HCT116 (cell line): Measurements from ENCODE around the gene TARS2.

Experiments used
- CEBPB ChIP-seq: IDR thresholded peaks from 2 replicates; pipeline ENCODE4 v1.6.1; 2012; ENCODE audit warnings: low read depth
- EZH2 ChIP-seq: fragments of 200-600 bp; sonication (generic); IDR thresholded peaks from 2 replicates; pipeline ENCODE4 v1.6.1; 2017; ENCODE audit warnings: antibody characterized with exemption, mixed run types
- POLR2A ChIP-seq: IDR thresholded peaks from 2 replicates; pipeline ENCODE4 v1.7.0; 2011; ENCODE audit warnings: borderline replicate concordance; ENCODE audit not compliant: insufficient read depth, insufficient read length; ENCODE audit errors: extremely low read depth
- POLR2AphosphoS5 ChIP-seq: IDR thresholded peaks from 2 replicates; pipeline ENCODE4 v1.6.1; 2011; ENCODE audit warnings: mild to moderate bottlenecking, low read depth, low read length, moderate library complexity
- SP1 ChIP-seq: IDR thresholded peaks from 2 replicates; pipeline ENCODE4 v1.6.1; 2012; ENCODE audit warnings: low read depth
- ZNF274 ChIP-seq: fragments of 200-500 bp; sonication (Bioruptor generic); IDR thresholded peaks from 2 replicates; pipeline ENCODE4 v1.6.1; 2014; ENCODE audit warnings: mild to moderate bottlenecking, low read depth, low read length, inconsistent platforms
- TF ChIP-seq, protein P1 (sequence below), 3 experiments: fragments of 200-600 bp in 1 of 3; sonication (generic) in 1 of 3; IDR thresholded peaks in 2 of 3; conservative IDR thresholded peaks in 1 of 3; 2 replicates each; pipeline ENCODE4 v1.5.1; 2012 to 2017; ENCODE audit warnings: low read depth in 2 of 3, low read length in 2 of 3, antibody characterized with exemption in 1 of 3, borderline replicate concordance in 1 of 3, control low read depth in 1 of 3, mild to moderate bottlenecking in 1 of 3, mixed read lengths in 1 of 3, mixed run types in 1 of 3, moderate library complexity in 1 of 3; ENCODE audit not compliant: insufficient read depth in 1 of 3
- TF ChIP-seq, protein P2 (sequence below): IDR thresholded peaks from 2 replicates; pipeline ENCODE4 v1.6.1; 2012
- TF ChIP-seq, protein P3 (sequence below): IDR thresholded peaks from 2 replicates; pipeline ENCODE4 v1.6.1; 2011; ENCODE audit warnings: mild to moderate bottlenecking, low read length, moderate library complexity; ENCODE audit not compliant: insufficient replicate concordance; ENCODE audit errors: extremely low read depth
- TF ChIP-seq, protein P4 (sequence below): IDR thresholded peaks from 2 replicates; pipeline ENCODE4 v1.6.1; 2012; ENCODE audit warnings: low read depth

DNA sequence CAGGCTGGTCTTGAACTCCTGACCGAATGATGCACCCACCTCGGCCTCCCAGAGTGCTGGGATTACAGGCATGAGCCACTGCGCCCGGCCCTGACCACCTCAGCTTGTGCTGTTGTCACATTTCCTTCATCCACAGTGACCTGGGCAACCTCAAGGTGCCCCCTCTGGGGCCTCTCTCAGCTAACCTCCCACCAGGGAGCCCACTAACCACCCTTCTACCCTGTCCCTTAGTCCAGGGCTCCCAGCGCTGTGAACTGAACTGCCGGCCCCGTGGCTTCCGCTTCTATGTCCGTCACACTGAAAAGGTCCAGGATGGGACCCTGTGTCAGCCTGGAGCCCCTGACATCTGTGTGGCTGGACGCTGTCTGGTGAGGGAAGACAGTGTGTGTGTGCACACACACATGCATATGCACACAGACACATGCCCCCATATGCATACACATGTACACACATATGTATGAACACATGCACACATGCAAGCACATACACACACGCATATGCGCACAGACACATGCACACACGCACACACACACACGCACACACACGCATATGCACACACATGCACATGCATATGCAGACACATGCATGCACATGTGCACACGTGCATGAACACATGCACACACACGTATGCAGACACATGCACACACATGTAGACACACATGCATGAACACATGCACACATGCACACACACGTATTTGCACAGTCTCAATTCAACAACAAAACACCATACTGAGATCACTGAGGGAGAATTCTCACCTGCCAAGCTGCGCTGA, 68.2 kb downstream of the TARS2 start:
- TF ChIP-seq EZH2, result no peak
- TF ChIP-seq, protein P1, sequence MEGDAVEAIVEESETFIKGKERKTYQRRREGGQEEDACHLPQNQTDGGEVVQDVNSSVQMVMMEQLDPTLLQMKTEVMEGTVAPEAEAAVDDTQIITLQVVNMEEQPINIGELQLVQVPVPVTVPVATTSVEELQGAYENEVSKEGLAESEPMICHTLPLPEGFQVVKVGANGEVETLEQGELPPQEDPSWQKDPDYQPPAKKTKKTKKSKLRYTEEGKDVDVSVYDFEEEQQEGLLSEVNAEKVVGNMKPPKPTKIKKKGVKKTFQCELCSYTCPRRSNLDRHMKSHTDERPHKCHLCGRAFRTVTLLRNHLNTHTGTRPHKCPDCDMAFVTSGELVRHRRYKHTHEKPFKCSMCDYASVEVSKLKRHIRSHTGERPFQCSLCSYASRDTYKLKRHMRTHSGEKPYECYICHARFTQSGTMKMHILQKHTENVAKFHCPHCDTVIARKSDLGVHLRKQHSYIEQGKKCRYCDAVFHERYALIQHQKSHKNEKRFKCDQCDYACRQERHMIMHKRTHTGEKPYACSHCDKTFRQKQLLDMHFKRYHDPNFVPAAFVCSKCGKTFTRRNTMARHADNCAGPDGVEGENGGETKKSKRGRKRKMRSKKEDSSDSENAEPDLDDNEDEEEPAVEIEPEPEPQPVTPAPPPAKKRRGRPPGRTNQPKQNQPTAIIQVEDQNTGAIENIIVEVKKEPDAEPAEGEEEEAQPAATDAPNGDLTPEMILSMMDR (IDR thresholded peaks at IDR 0.05 in 2 of 3, conservative IDR thresholded peaks at IDR 0.05 in 1 of 3; ENCODE audit: borderline replicate concordance in 1 of 3, insufficient read depth in 1 of 3, low read depth in 2 of 3, low read length in 2 of 3), result no peak
- no peak for TF ChIP-seq POLR2AphosphoS5
- TF ChIP-seq CEBPB, result no peak
- TF ChIP-seq, protein P2, sequence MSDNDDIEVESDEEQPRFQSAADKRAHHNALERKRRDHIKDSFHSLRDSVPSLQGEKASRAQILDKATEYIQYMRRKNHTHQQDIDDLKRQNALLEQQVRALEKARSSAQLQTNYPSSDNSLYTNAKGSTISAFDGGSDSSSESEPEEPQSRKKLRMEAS, result no peak
- no peak for TF ChIP-seq POLR2A
- TF ChIP-seq, protein P3, sequence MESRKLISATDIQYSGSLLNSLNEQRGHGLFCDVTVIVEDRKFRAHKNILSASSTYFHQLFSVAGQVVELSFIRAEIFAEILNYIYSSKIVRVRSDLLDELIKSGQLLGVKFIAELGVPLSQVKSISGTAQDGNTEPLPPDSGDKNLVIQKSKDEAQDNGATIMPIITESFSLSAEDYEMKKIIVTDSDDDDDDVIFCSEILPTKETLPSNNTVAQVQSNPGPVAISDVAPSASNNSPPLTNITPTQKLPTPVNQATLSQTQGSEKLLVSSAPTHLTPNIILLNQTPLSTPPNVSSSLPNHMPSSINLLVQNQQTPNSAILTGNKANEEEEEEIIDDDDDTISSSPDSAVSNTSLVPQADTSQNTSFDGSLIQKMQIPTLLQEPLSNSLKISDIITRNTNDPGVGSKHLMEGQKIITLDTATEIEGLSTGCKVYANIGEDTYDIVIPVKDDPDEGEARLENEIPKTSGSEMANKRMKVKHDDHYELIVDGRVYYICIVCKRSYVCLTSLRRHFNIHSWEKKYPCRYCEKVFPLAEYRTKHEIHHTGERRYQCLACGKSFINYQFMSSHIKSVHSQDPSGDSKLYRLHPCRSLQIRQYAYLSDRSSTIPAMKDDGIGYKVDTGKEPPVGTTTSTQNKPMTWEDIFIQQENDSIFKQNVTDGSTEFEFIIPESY, result no peak
- no peak for TF ChIP-seq ZNF274
- no peak for TF ChIP-seq SP1
- TF ChIP-seq, protein P4, sequence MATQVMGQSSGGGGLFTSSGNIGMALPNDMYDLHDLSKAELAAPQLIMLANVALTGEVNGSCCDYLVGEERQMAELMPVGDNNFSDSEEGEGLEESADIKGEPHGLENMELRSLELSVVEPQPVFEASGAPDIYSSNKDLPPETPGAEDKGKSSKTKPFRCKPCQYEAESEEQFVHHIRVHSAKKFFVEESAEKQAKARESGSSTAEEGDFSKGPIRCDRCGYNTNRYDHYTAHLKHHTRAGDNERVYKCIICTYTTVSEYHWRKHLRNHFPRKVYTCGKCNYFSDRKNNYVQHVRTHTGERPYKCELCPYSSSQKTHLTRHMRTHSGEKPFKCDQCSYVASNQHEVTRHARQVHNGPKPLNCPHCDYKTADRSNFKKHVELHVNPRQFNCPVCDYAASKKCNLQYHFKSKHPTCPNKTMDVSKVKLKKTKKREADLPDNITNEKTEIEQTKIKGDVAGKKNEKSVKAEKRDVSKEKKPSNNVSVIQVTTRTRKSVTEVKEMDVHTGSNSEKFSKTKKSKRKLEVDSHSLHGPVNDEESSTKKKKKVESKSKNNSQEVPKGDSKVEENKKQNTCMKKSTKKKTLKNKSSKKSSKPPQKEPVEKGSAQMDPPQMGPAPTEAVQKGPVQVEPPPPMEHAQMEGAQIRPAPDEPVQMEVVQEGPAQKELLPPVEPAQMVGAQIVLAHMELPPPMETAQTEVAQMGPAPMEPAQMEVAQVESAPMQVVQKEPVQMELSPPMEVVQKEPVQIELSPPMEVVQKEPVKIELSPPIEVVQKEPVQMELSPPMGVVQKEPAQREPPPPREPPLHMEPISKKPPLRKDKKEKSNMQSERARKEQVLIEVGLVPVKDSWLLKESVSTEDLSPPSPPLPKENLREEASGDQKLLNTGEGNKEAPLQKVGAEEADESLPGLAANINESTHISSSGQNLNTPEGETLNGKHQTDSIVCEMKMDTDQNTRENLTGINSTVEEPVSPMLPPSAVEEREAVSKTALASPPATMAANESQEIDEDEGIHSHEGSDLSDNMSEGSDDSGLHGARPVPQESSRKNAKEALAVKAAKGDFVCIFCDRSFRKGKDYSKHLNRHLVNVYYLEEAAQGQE, result no peak
